ENCODE measurements around the gene HOXB2.

The HOXB2 gene

DNA sequence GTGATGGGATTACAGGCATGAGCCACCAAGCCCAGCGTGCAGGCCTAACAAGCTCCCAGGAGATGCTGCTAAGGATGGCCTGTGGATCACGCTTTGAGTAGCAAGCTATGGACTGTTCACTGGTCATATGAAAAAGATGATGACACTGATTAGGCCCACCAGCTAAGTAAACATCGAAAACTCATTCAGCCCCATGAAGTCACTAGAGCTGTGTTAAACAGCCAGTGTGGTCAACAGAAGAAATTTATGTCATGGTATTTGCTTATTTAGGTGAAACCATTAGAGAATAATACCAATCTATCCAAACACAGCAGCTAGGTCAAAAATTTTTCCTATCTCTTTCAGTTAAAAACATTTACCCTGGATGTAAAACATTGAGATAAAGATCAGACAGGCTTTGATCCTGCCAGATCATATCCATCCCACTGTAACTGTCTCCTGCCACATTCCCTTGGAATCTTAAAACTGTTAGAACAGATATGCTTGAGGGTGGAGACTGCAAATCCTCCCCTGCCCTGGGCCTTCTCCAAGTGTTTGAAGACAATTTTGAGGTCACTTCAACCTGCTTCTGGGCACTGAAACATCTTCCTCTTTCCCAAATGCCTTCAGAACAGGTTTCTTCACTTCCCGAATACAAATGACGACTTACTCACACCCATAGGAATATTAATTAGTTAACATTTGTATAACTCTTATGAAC lies 45.0 kb downstream of the HOXB2 start:
- no peaks in the 10 kb centered on the region for H3K36me3 ChIP-seq (ENCODE audit: low read depth)
- H3K9me3 ChIP-seq (ENCODE audit: severe bottlenecking), result no peaks in the 10 kb centered on the region
- no peak overlapping the region for H3K27ac ChIP-seq (ENCODE audit: poor library complexity, severe bottlenecking)
- no peak for ATAC-seq (ENCODE audit: low read depth)
- H3K4me3 ChIP-seq (ENCODE audit: severe bottlenecking), result no peak overlapping the region
- H3K4me1 ChIP-seq (ENCODE audit: insufficient read depth, poor library complexity, severe bottlenecking), result peaks cover 7% of the 10 kb centered on the region
- H3K27me3 ChIP-seq (ENCODE audit: insufficient read depth, poor library complexity, severe bottlenecking), result no peaks in the 10 kb centered on the region
- no peak for TF ChIP-seq CTCF (IDR thresholded peaks at IDR 0.05; ENCODE audit: poor library complexity, severe bottlenecking)
- DNase-seq (ENCODE audit: low spot score), result no peak

GRCh38 chr17:48499248-48499647 lies 45.7 kb downstream of the HOXB2 start:
- no peak for DNase-seq (ENCODE audit: low spot score)
- no peak overlapping the region for H3K27ac ChIP-seq (ENCODE audit: poor library complexity, severe bottlenecking)
- no peak for TF ChIP-seq CTCF (IDR thresholded peaks at IDR 0.05; ENCODE audit: poor library complexity, severe bottlenecking)
- no peaks in the 10 kb centered on the region for H3K9me3 ChIP-seq (ENCODE audit: severe bottlenecking)
- no peaks in the 10 kb centered on the region for H3K27me3 ChIP-seq (ENCODE audit: insufficient read depth, poor library complexity, severe bottlenecking)
- no peak overlapping the region for H3K4me3 ChIP-seq (ENCODE audit: severe bottlenecking)
- ATAC-seq (ENCODE audit: low read depth), result peak; percentile 42; the same call in 1 of the 3 replicates
- no peaks in the 10 kb centered on the region for H3K36me3 ChIP-seq (ENCODE audit: low read depth)
- H3K4me1 ChIP-seq (ENCODE audit: insufficient read depth, poor library complexity, severe bottlenecking), result peaks cover 7% of the 10 kb centered on the region

- peak overlapping the region; percentile 21 for H3K27ac ChIP-seq (ENCODE audit: poor library complexity, severe bottlenecking)
- ATAC-seq (ENCODE audit: low read depth) (no peak), DNase-seq (ENCODE audit: low spot score) (no peak)
- no peaks in the 10 kb centered on the region for H3K27me3 ChIP-seq (ENCODE audit: insufficient read depth, poor library complexity, severe bottlenecking)
- H3K9me3 ChIP-seq (ENCODE audit: severe bottlenecking), result no peaks in the 10 kb centered on the region
- no peaks in the 10 kb centered on the region for H3K36me3 ChIP-seq (ENCODE audit: low read depth)
- H3K4me3 ChIP-seq (ENCODE audit: severe bottlenecking), result no peak overlapping the region
- no peak for TF ChIP-seq CTCF (IDR thresholded peaks at IDR 0.05; ENCODE audit: poor library complexity, severe bottlenecking)
- H3K4me1 ChIP-seq (ENCODE audit: insufficient read depth, poor library complexity, severe bottlenecking), result peaks cover 7% of the 10 kb centered on the region
Measured at GRCh38 chr17:48498164-48498850, 46.6 kb downstream of the HOXB2 start.

DNA sequence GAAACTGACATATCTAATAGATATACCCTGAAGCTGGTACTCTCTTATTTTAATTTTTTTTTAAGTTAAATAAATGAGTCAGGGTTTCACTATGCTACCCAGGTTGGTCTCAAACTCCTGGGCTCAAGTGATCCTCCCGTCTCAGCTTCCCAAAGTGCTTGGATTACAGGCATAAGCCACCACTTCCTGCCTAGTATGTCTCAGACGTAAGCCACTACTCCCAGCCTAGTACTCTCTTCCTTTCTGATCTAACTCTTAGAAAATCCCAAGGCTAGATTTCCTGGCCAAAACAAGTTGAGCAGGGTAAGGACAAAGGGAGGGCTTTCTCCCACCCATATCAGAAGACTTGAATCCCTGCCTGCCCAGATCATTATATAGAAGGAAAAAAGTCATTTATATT lies 47.8 kb downstream of the HOXB2 start:
- Histone ChIP-seq H3K27me3 (ENCODE audit: insufficient read depth, poor library complexity, severe bottlenecking) (no peaks in the 10 kb centered on the region), H3K27ac (ENCODE audit: poor library complexity, severe bottlenecking) (peak overlapping the region; percentile 21), H3K4me1 (ENCODE audit: insufficient read depth, poor library complexity, severe bottlenecking) (peaks cover 7% of the 10 kb centered on the region)

More for the DNA sequence above, 47.8 kb downstream of the HOXB2 start:
- TF ChIP-seq CTCF (IDR thresholded peaks at IDR 0.05; ENCODE audit: poor library complexity, severe bottlenecking), result no peak
- Histone ChIP-seq H3K36me3 (ENCODE audit: low read depth) (no peaks in the 10 kb centered on the region), H3K9me3 (ENCODE audit: severe bottlenecking) (no peaks in the 10 kb centered on the region), H3K4me3 (ENCODE audit: severe bottlenecking) (no peak overlapping the region)
- no peak for DNase-seq (ENCODE audit: low spot score)
- ATAC-seq (ENCODE audit: low read depth), result peak; percentile 70
